Endometrial microvascular endothelial cells (primary cell): Measurements from ENCODE around the gene TRIP12. TPM values are rescaled to one million over a fixed set of nuclear protein-coding genes. Genes with fewer than 3 reads are reported as not detected.
"Not testable (repeated sequence)": the region's sequence is repeated elsewhere in the genome, so short reads cannot be mapped to it uniquely, and the experiment has no call there.

Experiments used
- in situ Hi-C: cut with HindIII; loops from 2 replicates; pipeline ENCODE4 v1.10.0; 2017; ENCODE audit warnings: low sequenced_read_pairs, low pct_unique_long_range_greater_than_20kb; ENCODE audit errors: inconsistent ontology term
- total RNA-seq: library from RNA; depleted of rRNA; stranded (reverse); fragments of >200 nt; gene quantifications from one replicate; pipeline ENCODE4 v1.2.3, GENCODE V29; 2015; ENCODE audit errors: inconsistent ontology term

The TRIP12 gene
- total RNA-seq, 1 donor from 2014 or later: 141 TPM

- in situ Hi-C loops: not testable (repeated sequence)
Observed at GRCh38 chr2:229850355-229851275, 71.2 kb downstream of the TRIP12 start.

- in situ Hi-C loops: no loop called here
Observed at GRCh38 chr2:229849073-229849472, 72.7 kb downstream of the TRIP12 start.

- in situ Hi-C loops: no loop called here
Observed at GRCh38 chr2:229843613-229844012, 78.2 kb downstream of the TRIP12 start.

GRCh38 chr2:229838729-229839128 lies 83.1 kb downstream of the TRIP12 start:
- in situ Hi-C loops: no loop called here

- in situ Hi-C loops: no loop called here
Observed at GRCh38 chr2:229836847-229837246, 85.0 kb downstream of the TRIP12 start.

- in situ Hi-C loops: no loop called here
Observed at GRCh38 chr2:229835596-229836283, 86.1 kb downstream of the TRIP12 start.

GRCh38 chr2:229834368-229834767 lies 87.4 kb downstream of the TRIP12 start:
- in situ Hi-C loops: not testable (repeated sequence)

- in situ Hi-C loops: no loop called here
Observed at GRCh38 chr2:229832510-229832898, 89.3 kb downstream of the TRIP12 start.

- in situ Hi-C loops: no loop called here
Observed at GRCh38 chr2:229831805-229832509, 89.9 kb downstream of the TRIP12 start.

GRCh38 chr2:229825476-229825875 lies 96.3 kb downstream of the TRIP12 start:
- in situ Hi-C loops: no loop called here

GRCh38 chr2:229821316-229821715 lies 100.5 kb downstream of the TRIP12 start:
- in situ Hi-C loops: no loop called here

- in situ Hi-C loops: no loop called here
Observed at GRCh38 chr2:229818230-229818629, 103.6 kb downstream of the TRIP12 start.

- in situ Hi-C loops: no loop called here
Observed at GRCh38 chr2:229815858-229816257, 106.0 kb downstream of the TRIP12 start.

GRCh38 chr2:229815342-229815741 lies 106.5 kb downstream of the TRIP12 start:
- in situ Hi-C loops: no loop called here

- in situ Hi-C loops: no loop called here
Observed at GRCh38 chr2:229810786-229811185, 111.0 kb downstream of the TRIP12 start.

- in situ Hi-C loops: no loop called here
Observed at GRCh38 chr2:229805559-229805958, 116.2 kb downstream of the TRIP12 start.

- in situ Hi-C loops: no loop called here
Observed at GRCh38 chr2:229802785-229803184, 119.0 kb downstream of the TRIP12 start.

GRCh38 chr2:229800997-229801754 lies 120.6 kb downstream of the TRIP12 start:
- in situ Hi-C loops: no loop called here
